ENCODE results near the gene IKZF2. TPM values are rescaled to one million over a fixed set of nuclear protein-coding genes. Genes with fewer than 3 reads are reported as not detected.
A peak's percentile ranks its signal among the peaks of the same experiment; 100 is the strongest.

Gene IKZF2
- total RNA-seq, 1 donor from 2014 or later = 29.7 TPM

DNA sequence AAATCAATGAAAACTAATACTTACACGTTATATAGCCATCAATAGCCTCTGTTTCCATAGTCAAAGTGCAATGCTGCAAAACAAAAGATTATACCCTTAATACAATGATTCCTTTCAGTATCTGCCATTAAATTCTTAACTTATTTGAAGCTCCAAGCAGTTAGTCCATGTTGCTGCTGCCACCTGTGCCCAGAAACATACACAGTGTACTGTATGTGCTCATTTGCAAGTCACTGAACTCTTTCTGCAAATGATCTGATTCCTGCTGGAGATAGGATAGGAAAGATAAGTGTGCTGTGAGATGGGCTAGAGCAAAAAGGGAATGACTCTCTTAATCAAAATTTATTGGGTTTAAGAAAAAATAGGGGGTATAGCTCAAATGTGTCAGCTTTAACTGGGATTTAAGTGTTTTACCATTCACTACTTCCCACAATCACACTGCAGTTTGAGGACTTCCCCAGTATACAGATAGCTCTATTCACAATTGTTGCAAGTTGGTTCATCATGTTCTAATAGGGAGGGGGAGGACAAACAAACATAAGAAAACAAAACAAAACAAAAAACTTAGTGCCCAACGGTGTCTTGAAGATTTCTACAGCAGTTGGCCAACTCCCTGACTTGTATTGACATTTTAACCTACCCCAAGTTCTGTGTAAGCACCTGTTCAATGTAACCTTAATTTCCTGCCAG is 2.7 kb downstream of the IKZF2 start:
- H2AFZ ChIP-seq (replicated peaks) = no peak overlapping the region
- Mint-ChIP-seq H3K4me3 (peak overlapping the region; percentile 96), H3K27ac (no peak overlapping the region), H3K27me3 (ENCODE audit: insufficient read depth, low read depth) (peaks cover 2% of the 10 kb centered on the region), H3K9me3 (no peaks in the 10 kb centered on the region), H3K4me1 (peaks cover 42% of the 10 kb centered on the region), H3K36me3 (no peaks in the 10 kb centered on the region)
- H3K79me2 ChIP-seq (ENCODE audit: low read depth) = peaks cover 51% of the 10 kb centered on the region
- H3F3A ChIP-seq (ENCODE audit: low read depth) = peaks cover 30% of the 10 kb centered on the region
- H3K27ac ChIP-seq = no peak overlapping the region
- no peaks in the 10 kb centered on the region for H3K9me3 ChIP-seq (ENCODE audit: low read depth)
- no peaks in the 10 kb centered on the region for H3K36me3 ChIP-seq
- H3K9ac ChIP-seq = no peak overlapping the region
- TF ChIP-seq EZH2 (IDR thresholded peaks at IDR 0.05) (no peak), EZH2phosphoT487 (IDR thresholded peaks at IDR 0.05) (no peak)
- TF ChIP-seq, protein P1, sequence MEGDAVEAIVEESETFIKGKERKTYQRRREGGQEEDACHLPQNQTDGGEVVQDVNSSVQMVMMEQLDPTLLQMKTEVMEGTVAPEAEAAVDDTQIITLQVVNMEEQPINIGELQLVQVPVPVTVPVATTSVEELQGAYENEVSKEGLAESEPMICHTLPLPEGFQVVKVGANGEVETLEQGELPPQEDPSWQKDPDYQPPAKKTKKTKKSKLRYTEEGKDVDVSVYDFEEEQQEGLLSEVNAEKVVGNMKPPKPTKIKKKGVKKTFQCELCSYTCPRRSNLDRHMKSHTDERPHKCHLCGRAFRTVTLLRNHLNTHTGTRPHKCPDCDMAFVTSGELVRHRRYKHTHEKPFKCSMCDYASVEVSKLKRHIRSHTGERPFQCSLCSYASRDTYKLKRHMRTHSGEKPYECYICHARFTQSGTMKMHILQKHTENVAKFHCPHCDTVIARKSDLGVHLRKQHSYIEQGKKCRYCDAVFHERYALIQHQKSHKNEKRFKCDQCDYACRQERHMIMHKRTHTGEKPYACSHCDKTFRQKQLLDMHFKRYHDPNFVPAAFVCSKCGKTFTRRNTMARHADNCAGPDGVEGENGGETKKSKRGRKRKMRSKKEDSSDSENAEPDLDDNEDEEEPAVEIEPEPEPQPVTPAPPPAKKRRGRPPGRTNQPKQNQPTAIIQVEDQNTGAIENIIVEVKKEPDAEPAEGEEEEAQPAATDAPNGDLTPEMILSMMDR (IDR thresholded peaks at IDR 0.05) = no peak
- H3K4me3 ChIP-seq = peak overlapping the region; percentile 98
- no peak for DNase-seq (ENCODE audit: low spot score)
- no peaks in the 10 kb centered on the region for H3K27me3 ChIP-seq
- H3K4me2 ChIP-seq = peak overlapping the region; percentile 91
- peaks cover 21% of the 10 kb centered on the region for H3K4me1 ChIP-seq
- no peaks in the 10 kb centered on the region for H4K20me1 ChIP-seq (ENCODE audit: low read depth)

DNA sequence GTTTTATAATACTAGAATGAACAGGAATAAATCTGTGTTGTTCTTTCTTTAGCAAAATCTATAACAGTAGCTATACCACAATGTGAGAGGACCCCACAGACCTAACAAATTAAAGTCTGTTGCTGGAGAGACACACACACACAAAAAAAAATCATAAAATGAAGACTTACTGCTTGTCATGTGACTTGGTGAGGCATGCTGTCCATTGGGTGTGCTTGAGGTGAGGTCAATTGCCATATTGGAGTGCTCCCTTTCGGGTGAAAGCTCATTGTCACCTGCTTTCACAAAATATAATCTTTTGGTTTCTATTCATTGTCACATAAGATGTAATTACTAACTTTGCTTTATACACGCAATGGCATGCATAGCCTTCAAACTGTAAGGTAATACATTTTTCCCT is 3.9 kb downstream of the IKZF2 start:
- H3K9me3 Mint-ChIP-seq = no peaks in the 10 kb centered on the region
- peaks cover 53% of the 10 kb centered on the region for H3K79me2 ChIP-seq (ENCODE audit: low read depth)
- peaks cover 1% of the 10 kb centered on the region for H3K36me3 Mint-ChIP-seq
- no peak overlapping the region for H2AFZ ChIP-seq (replicated peaks)
- no peaks in the 10 kb centered on the region for H3K27me3 ChIP-seq
- DNase-seq (ENCODE audit: low spot score) = no peak
- peaks cover 2% of the 10 kb centered on the region for H3K27me3 Mint-ChIP-seq (ENCODE audit: insufficient read depth, low read depth)
- H3K4me1 Mint-ChIP-seq = peaks cover 32% of the 10 kb centered on the region
- H3K9me3 ChIP-seq (ENCODE audit: low read depth) = no peaks in the 10 kb centered on the region
- TF ChIP-seq EZH2 (IDR thresholded peaks at IDR 0.05) = no peak
- TF ChIP-seq EZH2phosphoT487 (IDR thresholded peaks at IDR 0.05) = no peak
- TF ChIP-seq, protein P1 (IDR thresholded peaks at IDR 0.05) = no peak
- no peaks in the 10 kb centered on the region for H4K20me1 ChIP-seq (ENCODE audit: low read depth)
- H3K4me3 Mint-ChIP-seq = peak overlapping the region; percentile 49
- H3K9ac ChIP-seq = no peak overlapping the region
- no peaks in the 10 kb centered on the region for H3K36me3 ChIP-seq
- no peak overlapping the region for H3K4me3 ChIP-seq
- H3F3A ChIP-seq (ENCODE audit: low read depth) = peaks cover 25% of the 10 kb centered on the region
- peak overlapping the region; percentile 91 for H3K4me2 ChIP-seq
- H3K27ac Mint-ChIP-seq = no peak overlapping the region
- H3K27ac ChIP-seq = no peak overlapping the region
- H3K4me1 ChIP-seq = peaks cover 15% of the 10 kb centered on the region

DNA sequence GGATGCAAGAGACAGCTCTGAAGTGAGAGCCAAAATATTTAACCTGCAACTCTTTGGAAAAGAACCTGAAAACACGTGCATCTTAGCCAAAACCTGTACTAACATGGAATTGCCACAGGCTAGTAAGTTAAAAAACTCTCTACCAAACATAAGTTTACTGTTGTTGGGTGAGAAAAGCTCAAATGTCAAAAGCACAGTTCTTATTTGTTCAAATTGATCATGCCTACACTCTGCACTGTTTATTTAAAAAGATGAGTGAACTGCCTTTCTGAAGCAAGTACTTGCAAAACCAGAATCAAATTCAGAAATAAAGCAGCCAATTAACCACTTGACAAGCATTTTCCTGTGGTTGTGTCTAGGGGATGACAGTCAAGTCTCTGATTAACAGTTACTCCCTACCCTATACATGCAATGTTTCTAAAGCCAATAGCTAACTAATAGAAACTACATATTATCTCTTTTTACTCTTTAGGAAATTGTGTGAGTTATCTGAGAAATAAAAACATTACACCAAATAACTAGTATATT is 5.6 kb downstream of the IKZF2 start:
- H3K4me3 Mint-ChIP-seq = no peak overlapping the region

More for the DNA sequence above, 5.6 kb downstream of the IKZF2 start:
- no peaks in the 10 kb centered on the region for H4K20me1 ChIP-seq (ENCODE audit: low read depth)
- DNase-seq (ENCODE audit: low spot score) = no peak
- Mint-ChIP-seq H3K9me3 (no peaks in the 10 kb centered on the region), H3K27ac (no peak overlapping the region), H3K4me1 (peaks cover 26% of the 10 kb centered on the region), H3K27me3 (ENCODE audit: insufficient read depth, low read depth) (peaks cover 2% of the 10 kb centered on the region), H3K36me3 (peaks cover 1% of the 10 kb centered on the region)
- peaks cover 50% of the 10 kb centered on the region for H3K79me2 ChIP-seq (ENCODE audit: low read depth)
- H3K9me3 ChIP-seq (ENCODE audit: low read depth) = no peaks in the 10 kb centered on the region
- H3K9ac ChIP-seq = no peak overlapping the region
- H3K4me1 ChIP-seq = peaks cover 15% of the 10 kb centered on the region
- H2AFZ ChIP-seq (replicated peaks) = no peak overlapping the region
- peaks cover 11% of the 10 kb centered on the region for H3F3A ChIP-seq (ENCODE audit: low read depth)
- TF ChIP-seq EZH2 (IDR thresholded peaks at IDR 0.05) (no peak), EZH2phosphoT487 (IDR thresholded peaks at IDR 0.05) (no peak)
- TF ChIP-seq, protein P1 (IDR thresholded peaks at IDR 0.05) = no peak
- no peak overlapping the region for H3K4me2 ChIP-seq
- H3K4me3 ChIP-seq = no peak overlapping the region
- H3K27me3 ChIP-seq = no peaks in the 10 kb centered on the region
- no peak overlapping the region for H3K27ac ChIP-seq
- no peaks in the 10 kb centered on the region for H3K36me3 ChIP-seq

All from neural progenitor cell (in vitro differentiated cells).